ENCODE data around the gene RAD23A. TPM values are rescaled to one million over a fixed set of nuclear protein-coding genes. Genes with fewer than 3 reads are reported as not detected.

Gene RAD23A
- 94.6 and 95.3 TPM in 2 replicates for total RNA-seq

DNA sequence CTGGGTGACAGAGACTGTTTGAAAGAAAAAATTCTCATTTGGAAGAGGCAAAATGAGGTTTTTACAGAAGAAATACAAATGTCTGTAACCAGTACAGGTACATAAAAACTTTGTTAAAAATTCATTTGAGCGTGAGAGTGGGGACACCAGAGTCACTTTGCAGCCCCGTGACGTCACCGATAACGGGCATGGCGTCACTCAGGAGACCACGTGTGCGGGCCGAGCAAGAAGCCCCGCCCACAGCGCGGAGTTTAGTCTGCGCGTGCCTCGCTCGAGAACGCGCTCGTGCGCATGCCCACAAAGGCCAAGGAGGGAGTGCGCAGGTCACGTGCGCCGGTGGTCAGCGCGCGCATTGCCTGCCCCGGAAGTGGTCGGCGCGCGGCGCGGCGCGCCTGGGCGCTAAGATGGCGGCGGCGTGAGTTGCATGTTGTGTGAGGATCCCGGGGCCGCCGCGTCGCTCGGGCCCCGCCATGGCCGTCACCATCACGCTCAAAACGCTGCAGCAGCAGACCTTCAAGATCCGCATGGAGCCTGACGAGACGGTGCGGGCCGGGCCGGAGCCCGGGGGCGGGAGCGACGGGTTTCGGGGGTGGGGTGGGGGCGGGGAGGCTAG, at the start of gene RAD23A:
RAD23A (plus strand) TSS at position 384 of the 613 bp plus-strand sequence; CDS start at position 471, 87 bp downstream.

DNA sequence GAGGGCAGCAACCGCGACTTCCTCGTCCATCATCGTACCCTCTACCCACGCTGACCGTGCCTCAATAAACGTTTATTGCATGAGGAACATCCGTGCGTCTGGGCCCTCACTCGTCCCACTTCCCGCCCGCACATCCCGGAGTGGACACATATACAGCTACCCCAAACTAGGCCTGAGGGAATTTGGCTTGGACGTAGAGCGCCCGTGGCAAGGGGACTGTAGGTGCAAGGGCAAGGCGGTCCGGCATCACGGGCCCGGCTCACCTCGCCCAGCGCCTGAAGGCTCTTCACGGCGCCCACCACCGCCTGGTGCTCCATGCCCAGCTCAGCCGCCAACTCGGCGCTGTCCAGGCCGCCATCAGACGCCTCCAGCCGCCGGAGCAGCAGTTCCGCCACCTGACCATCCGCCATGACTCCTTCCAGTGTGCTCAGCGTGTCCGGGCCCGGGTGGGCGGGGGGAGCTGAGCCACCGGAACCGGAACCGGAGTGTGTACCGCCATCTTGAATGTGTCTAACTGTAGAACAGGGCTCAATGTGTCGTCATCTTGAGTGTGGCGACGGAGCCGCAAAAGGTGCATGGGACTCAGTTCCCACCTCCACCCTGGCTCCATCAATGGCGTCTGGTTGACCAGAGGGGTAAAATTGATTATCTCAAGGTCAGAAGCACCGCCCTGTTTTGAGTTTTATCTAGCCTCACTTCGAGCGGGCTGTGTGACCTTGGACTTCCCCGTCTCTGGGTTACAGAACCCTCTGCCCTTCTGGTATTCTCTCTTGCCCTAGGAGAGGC, 12.2 kb upstream of the RAD23A start, which contains the start of gene FARSA:
FARSA (minus strand) TSS at position 425 of the 786 bp plus-strand sequence; CDS start at position 410, 15 bp downstream.

DNA sequence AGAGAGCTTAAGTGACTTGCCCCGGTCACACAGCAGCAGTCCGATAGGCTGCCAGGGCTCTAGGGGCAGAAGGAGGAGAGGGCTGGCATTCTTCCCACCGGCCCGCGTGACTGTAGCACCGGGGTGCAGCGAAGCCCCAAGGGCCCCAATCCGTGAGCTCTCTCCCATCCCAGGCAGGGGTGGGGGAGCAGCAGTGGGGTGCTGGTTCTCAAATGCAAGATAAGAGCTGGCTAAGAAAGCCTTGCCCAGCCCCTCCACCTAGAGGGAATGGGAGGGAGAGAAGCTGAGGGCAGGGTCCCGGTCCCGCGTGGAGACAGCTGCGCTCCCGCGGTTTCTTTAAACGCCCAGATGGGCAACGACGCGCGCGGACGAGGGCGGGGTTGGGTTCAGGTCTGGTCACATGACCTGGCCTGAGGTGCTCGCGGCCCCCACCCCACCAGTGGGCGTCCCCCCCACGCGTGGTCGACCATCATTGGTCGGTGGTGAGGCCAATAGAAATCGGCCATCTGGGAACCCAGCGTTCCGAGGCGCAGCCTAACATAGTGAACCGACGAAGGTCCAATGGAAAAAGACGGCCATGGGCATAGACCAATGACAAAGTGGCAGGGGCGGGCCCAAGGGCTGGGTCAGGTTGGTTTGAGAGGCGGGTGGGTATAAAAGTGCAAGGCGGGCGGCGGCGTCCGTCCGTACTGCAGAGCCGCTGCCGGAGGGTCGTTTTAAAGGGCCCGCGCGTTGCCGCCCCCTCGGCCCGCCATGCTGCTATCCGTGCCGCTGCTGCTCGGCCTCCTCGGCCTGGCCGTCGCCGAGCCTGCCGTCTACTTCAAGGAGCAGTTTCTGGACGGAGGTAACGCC, 7.5 kb upstream of the RAD23A start, which contains the start of gene CALR:
CALR (plus strand) TSS at position 683 of the 852 bp plus-strand sequence; CDS start at position 754, 71 bp downstream.

DNA sequence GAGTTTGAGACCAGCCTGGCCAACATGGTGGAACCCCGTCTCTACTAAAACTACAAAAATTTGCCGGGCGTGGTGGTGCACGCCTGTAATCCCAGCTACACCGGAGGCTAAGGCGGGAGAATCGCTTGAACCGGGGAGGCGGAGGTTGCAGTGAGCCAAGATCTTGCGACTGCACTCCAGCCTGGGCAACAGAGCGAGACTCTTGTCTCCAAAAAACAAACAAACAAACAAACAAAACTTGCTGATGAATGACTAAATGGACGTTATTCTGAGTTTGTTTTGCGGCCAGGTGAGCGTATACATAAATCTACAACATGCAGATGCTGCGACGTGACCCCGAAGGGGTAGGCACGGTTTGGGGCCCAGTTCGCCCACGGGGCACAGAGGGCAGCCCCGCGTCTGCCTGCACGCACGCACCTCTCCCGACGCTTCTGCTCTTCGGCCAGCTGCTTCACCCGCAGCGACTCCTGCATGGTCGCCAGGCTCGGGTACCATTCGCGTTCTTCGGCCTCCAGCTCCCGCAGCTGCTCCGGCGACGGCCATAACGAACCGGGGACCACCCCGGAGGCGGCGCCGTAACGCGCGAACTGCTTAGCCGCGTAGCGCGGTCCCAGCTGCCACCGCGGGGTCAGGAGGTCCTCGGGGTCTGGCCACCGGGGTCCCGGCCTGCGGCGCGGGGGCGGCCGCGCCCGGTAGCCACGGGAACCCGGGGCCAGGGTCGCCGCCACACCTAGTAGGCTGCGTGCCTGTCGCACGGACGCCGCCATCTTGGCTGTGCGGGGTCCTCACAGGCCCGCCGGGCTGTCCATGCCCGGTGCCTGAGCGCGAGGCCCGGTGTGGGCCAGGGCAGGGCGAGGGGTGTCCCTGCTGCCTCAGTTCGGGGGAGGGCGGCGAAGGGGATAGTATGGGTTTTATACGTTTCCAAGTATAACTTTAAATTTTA, 11.1 kb downstream of the RAD23A start, which contains the start of gene GADD45GIP1:
GADD45GIP1 (minus strand) TSS at position 778 of the 943 bp plus-strand sequence; CDS start at position 767, 11 bp downstream.

DNA sequence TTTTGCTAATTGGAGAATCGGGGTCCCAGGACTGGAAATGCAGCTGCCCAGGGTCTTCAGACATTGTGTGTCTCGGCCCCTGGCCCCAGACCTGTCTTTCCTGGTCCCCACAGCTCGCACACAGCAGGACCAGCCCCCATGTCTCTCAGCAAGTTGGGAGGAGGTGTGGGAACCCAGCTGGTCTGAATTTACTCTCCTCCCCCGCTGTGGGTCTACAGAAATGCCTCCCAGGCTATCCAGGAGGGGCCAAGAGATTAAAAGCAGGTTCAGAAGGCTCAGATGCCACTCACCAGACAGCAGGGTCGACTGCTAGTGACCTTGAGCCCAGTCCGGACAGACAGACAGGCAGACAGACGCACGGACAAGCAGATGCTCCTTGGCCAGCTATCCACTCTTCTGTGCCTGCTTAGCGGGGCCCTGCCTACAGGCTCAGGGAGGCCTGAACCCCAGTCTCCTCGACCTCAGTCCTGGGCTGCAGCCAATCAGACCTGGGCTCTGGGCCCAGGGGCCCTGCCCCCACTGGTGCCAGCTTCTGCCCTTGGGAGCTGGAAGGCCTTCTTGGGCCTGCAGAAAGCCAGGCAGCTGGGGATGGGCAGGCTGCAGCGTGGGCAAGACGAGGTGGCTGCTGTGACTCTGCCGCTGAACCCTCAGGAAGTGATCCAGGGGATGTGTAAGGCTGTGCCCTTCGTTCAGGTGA, 23.8 kb downstream of the RAD23A start, which contains the start of gene DAND5:
DAND5 (plus strand) TSS at position 285 of the 697 bp plus-strand sequence; CDS start at position 370, 85 bp downstream.

DNA sequence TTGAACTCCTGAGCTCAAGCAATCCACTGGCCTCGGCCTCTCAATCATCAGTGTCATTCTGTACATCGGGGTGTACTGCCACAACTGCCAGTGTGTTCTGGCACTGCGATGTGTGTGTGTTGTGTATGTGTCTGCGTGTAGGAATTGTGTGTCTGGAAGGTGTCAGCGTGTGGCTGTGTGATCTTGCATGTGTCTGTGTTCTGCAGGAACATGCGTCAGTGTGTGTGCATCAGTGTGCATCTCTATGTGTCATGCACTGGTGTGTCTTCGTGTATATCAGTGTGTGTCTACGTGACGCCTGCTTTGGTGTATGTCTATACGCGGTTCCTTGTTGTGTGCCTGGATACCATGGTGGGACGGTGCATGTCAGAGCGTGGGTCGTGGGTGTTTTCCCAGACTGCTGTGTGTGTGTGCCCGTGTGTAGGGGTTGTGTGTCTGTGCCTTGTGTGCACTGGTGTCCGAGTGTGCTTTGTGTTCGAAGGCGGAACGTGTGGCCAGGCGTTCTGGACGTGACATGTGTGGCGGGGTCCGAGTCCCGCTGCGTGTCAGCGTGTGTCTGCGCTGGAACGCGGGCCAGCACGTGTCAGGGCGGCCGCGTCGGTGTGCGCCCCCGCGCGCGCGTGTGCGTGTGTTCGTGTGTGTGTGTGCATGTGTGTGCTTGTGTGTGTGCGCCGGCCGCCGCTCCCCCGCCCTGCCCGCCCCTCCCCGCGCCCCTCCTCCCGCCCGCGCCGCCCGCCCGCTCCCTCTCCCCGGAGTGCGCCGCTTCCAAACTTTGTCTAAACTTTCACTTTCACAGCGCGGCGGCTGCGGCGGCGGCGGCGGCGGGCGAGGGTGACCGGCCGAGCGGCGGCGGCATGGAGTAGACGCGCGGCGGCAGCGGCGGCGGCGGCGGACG, 49.3 kb downstream of the RAD23A start, which contains the start of gene NFIX:
NFIX (plus strand) TSS at position 775 of the 895 bp plus-strand sequence. CDS start 363 bp downstream, outside the sequence.

Small RNA genes lying within 50 kb of the gene (small RNA-seq; reads per million reads assigned to genes)
- gene MIR5695: not detected
- gene MIR6515: 2.6 reads per million, percentile 57 among the genes with 10 or more reads in this experiment

Other genes starting within 250 kb of the RAD23A start
- gene FBXW9, start 249.2 kb upstream of the RAD23A start, total RNA-seq: 10.4 and 12.3 TPM in 2 replicates
- 51.8 and 60.7 TPM in 2 replicates for gene TNPO2, start 221.9 kb upstream of the RAD23A start, total RNA-seq
- gene TRIR, start 211.2 kb upstream of the RAD23A start, total RNA-seq: 90.7 and 109 TPM in 2 replicates
- 74.2 and 91.0 TPM in 2 replicates for gene GET3, start 208.4 kb upstream of the RAD23A start, total RNA-seq
- gene BEST2, start 194.1 kb upstream of the RAD23A start, total RNA-seq: not detected in 2 replicates
- gene HOOK2, start 170.3 kb upstream of the RAD23A start, total RNA-seq: 18.3 and 18.8 TPM in 2 replicates
- 175 and 240 TPM in 2 replicates for gene JUNB, start 154.4 kb upstream of the RAD23A start, total RNA-seq
- gene PRDX2, start 144.1 kb upstream of the RAD23A start, total RNA-seq: 140 TPM in 2 replicates
- gene THSD8, start 143.8 kb upstream of the RAD23A start, total RNA-seq: not detected in 2 replicates
- 3.7 and 6.2 TPM in 2 replicates for gene RNASEH2A, start 139.3 kb upstream of the RAD23A start, total RNA-seq
- gene RTBDN, start 111.3 kb upstream of the RAD23A start, total RNA-seq: not detected in 2 replicates
- gene MAST1, start 107.3 kb upstream of the RAD23A start, total RNA-seq: 0.16 and 0.36 TPM in 2 replicates
- 32.3 and 33.5 TPM in 2 replicates for gene DNASE2, start 64.4 kb upstream of the RAD23A start, total RNA-seq
- not detected in 2 replicates for gene KLF1, start 58.7 kb upstream of the RAD23A start, total RNA-seq
- 28.9 and 41.5 TPM in 2 replicates for gene GCDH, start 54.7 kb upstream of the RAD23A start, total RNA-seq
- gene SYCE2, start 26.6 kb upstream of the RAD23A start, total RNA-seq: 0.24 TPM in 1 of 2 replicates, not detected in the other
- gene FARSA, start 12.2 kb upstream of the RAD23A start, total RNA-seq: 44.5 and 46.8 TPM in 2 replicates
- 2,301 and 2,540 TPM in 2 replicates for gene CALR, start 7.3 kb upstream of the RAD23A start, total RNA-seq
- 12.0 and 17.6 TPM in 2 replicates for gene GADD45GIP1, start 11.4 kb downstream of the RAD23A start, total RNA-seq
- 0.65 and 0.85 TPM in 2 replicates for gene DAND5, start 23.7 kb downstream of the RAD23A start, total RNA-seq
- 135 and 155 TPM in 2 replicates for gene NFIX, start 49.6 kb downstream of the RAD23A start, total RNA-seq
- 0.36 and 0.81 TPM in 2 replicates for gene LYL1, start 157.0 kb downstream of the RAD23A start, total RNA-seq
- 28.2 and 30.0 TPM in 2 replicates for gene TRMT1, start 170.9 kb downstream of the RAD23A start, total RNA-seq
- 56.5 and 75.8 TPM in 2 replicates for gene NACC1, start 172.4 kb downstream of the RAD23A start, total RNA-seq
- 49.5 and 58.2 TPM in 2 replicates for gene STX10, start 204.5 kb downstream of the RAD23A start, total RNA-seq
- 32.1 and 36.2 TPM in 2 replicates for gene IER2, start 204.5 kb downstream of the RAD23A start, total RNA-seq